HTR-8/SVneo (cell line): ENCODE data around the gene RAB6A.
A peak's percentile ranks its signal among the peaks of the same experiment; 100 is the strongest.
"Not testable (repeated sequence)": the region's sequence is repeated elsewhere in the genome, so short reads cannot be mapped to it uniquely, and the experiment has no call there.

Source experiments
- DNase-seq: peaks from one replicate; pipeline ENCODE4 v3.0.0; 2011; ENCODE audit warnings: low spot score, mixed read lengths; ENCODE audit not compliant: insufficient read length
- FAIRE-seq: peaks from 2 replicates; lab custom pipeline; 2011; peaks lifted over from hg19 to GRCh38; lab: Jason Lieb, UNC

The RAB6A gene

GRCh38 chr11:73770811-73771210 is 9.9 kb upstream of the RAB6A start:
- not testable (repeated sequence) for DNase-seq, FAIRE-seq

- DNase-seq (no peak), FAIRE-seq (no peak)
Observed at GRCh38 chr11:73766763-73767162, 5.9 kb upstream of the RAB6A start.

- FAIRE-seq (no peak), DNase-seq (no peak)
Observed at GRCh38 chr11:73762732-73763131, 1.9 kb upstream of the RAB6A start.

GRCh38 chr11:73761403-73761945 is 600 bp upstream of the RAB6A start:
- no peak for FAIRE-seq
- no peak for DNase-seq

GRCh38 chr11:73760135-73760678 is 667 bp downstream of the RAB6A start:
- FAIRE-seq, result no peak
- peak; percentile 55 for DNase-seq

GRCh38 chr11:73759610-73760134 is 1.2 kb downstream of the RAB6A start:
- no peak for DNase-seq
- FAIRE-seq, result no peak

- FAIRE-seq (no peak), DNase-seq (no peak)
Observed at GRCh38 chr11:73758451-73758850, 2.4 kb downstream of the RAB6A start.

GRCh38 chr11:73757598-73757997 is 3.3 kb downstream of the RAB6A start:
- no peak for FAIRE-seq

GRCh38 chr11:73755670-73756069 is 5.2 kb downstream of the RAB6A start:
- DNase-seq, result no peak
- FAIRE-seq, result no peak

More at GRCh38 chr11:73757598-73757997, 3.3 kb downstream of the RAB6A start:
- DNase-seq, result no peak

- no peak for FAIRE-seq
- no peak for DNase-seq
Observed at GRCh38 chr11:73753938-73754337, 6.9 kb downstream of the RAB6A start.

GRCh38 chr11:73752903-73753302 is 8.0 kb downstream of the RAB6A start:
- DNase-seq, result no peak
- no peak for FAIRE-seq

- no peak for DNase-seq
- FAIRE-seq, result no peak
Observed at GRCh38 chr11:73752216-73752867, 8.5 kb downstream of the RAB6A start.

GRCh38 chr11:73750862-73751261 is 10.0 kb downstream of the RAB6A start:
- not testable (repeated sequence) for DNase-seq, FAIRE-seq

GRCh38 chr11:73750228-73750627 is 10.6 kb downstream of the RAB6A start:
- FAIRE-seq (no peak), DNase-seq (no peak)

GRCh38 chr11:73749118-73749517 is 11.8 kb downstream of the RAB6A start:
- DNase-seq (no peak), FAIRE-seq (no peak)

GRCh38 chr11:73748300-73748699 is 12.6 kb downstream of the RAB6A start:
- FAIRE-seq, result no peak
- no peak for DNase-seq

- DNase-seq, result no peak
- no peak for FAIRE-seq
Observed at GRCh38 chr11:73747762-73748161, 13.1 kb downstream of the RAB6A start.

GRCh38 chr11:73746701-73747100 is 14.2 kb downstream of the RAB6A start:
- DNase-seq, result no peak
- no peak for FAIRE-seq

GRCh38 chr11:73743045-73743444 is 17.8 kb downstream of the RAB6A start:
- DNase-seq (no peak), FAIRE-seq (no peak)

- not testable (repeated sequence) for DNase-seq, FAIRE-seq
Observed at GRCh38 chr11:73735959-73736358, 24.9 kb downstream of the RAB6A start.

GRCh38 chr11:73734993-73735392 is 25.9 kb downstream of the RAB6A start:
- DNase-seq, result no peak
- FAIRE-seq, result no peak
